Breast epithelium (tissue), 3 donors: ENCODE measurements around the gene ISL1.

Source experiments
- POLR2A ChIP-seq: fragments of 450-650 bp; IDR thresholded peaks from one replicate; pipeline ENCODE4 v1.6.1; 2016; ENCODE audit warnings: antibody characterized with exemption, mild to moderate bottlenecking, moderate library complexity
- POLR2AphosphoS5 ChIP-seq, 3 donors: sonication (generic); formaldehyde crosslinking; IDR thresholded peaks; one replicate each; pipeline ENCODE4 v1.6.1; 2017; ENCODE audit warnings: antibody characterized with exemption in 3 of 3
- TF ChIP-seq, protein P1 (sequence below), 3 donors: fragments of 450-650 bp; IDR thresholded peaks; one replicate each; pipeline ENCODE4 v1.5.1; 2016 to 2017; ENCODE audit warnings: antibody characterized with exemption in 3 of 3, mild to moderate bottlenecking in 3 of 3, moderate library complexity in 3 of 3

DNA sequence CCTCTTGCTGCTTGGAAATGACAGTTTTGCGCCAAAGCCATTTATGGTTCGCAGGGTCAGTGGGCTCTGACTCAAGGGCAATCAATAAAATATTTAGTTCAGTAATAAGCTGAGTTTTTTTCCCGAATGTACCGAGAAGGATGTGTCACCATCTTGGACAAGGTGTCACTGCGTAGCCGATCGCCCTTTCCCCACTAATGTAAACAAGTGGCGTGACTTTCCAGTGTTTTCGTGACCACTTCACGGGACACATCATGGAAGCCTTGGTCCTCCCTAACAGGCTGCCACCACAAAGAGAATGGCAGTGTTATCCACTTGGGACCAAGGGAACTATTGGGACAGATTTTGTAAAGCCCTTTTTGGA, 16.4 kb downstream of the ISL1 start:
- TF ChIP-seq, protein P1, sequence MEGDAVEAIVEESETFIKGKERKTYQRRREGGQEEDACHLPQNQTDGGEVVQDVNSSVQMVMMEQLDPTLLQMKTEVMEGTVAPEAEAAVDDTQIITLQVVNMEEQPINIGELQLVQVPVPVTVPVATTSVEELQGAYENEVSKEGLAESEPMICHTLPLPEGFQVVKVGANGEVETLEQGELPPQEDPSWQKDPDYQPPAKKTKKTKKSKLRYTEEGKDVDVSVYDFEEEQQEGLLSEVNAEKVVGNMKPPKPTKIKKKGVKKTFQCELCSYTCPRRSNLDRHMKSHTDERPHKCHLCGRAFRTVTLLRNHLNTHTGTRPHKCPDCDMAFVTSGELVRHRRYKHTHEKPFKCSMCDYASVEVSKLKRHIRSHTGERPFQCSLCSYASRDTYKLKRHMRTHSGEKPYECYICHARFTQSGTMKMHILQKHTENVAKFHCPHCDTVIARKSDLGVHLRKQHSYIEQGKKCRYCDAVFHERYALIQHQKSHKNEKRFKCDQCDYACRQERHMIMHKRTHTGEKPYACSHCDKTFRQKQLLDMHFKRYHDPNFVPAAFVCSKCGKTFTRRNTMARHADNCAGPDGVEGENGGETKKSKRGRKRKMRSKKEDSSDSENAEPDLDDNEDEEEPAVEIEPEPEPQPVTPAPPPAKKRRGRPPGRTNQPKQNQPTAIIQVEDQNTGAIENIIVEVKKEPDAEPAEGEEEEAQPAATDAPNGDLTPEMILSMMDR (IDR thresholded peaks at IDR 0.05): no peak
- no peak for TF ChIP-seq POLR2A
- no peak for TF ChIP-seq POLR2AphosphoS5 (IDR thresholded peaks at IDR 0.05)
